C4-2B (cell line): ENCODE data around the gene AUNIP.

Source experiments
- H3K27ac ChIP-seq: fragments of 450-650 bp; 2 replicates; pipeline ENCODE4 v1.5.1; 2017
- CTCF ChIP-seq: fragments of 450-650 bp; conservative IDR thresholded peaks from 2 replicates; pipeline ENCODE4 v1.5.1; 2017; ENCODE audit warnings: mild to moderate bottlenecking
- ZFX ChIP-seq: fragments of 450-650 bp; IDR thresholded peaks from 2 replicates; pipeline ENCODE4 v1.6.1; 2017

AUNIP gene

GRCh38 chr1:25806418-25806817 lies 52.8 kb downstream of the AUNIP start:
- TF ChIP-seq CTCF (no peak), ZFX (no peak)
- H3K27ac ChIP-seq: peak overlapping the region; percentile 16

GRCh38 chr1:25805863-25806225 lies 53.4 kb downstream of the AUNIP start:
- no peak for TF ChIP-seq CTCF
- TF ChIP-seq ZFX: no peak
- H3K27ac ChIP-seq: peak overlapping the region; percentile 16

- no peak for TF ChIP-seq CTCF
- no peak for TF ChIP-seq ZFX
- H3K27ac ChIP-seq: peak overlapping the region; percentile 16
Measured at GRCh38 chr1:25804964-25805862, 54.0 kb downstream of the AUNIP start.

- no peak overlapping the region for H3K27ac ChIP-seq
- TF ChIP-seq ZFX: no peak
- TF ChIP-seq CTCF: no peak
Measured at GRCh38 chr1:25804244-25804963, 54.9 kb downstream of the AUNIP start.

GRCh38 chr1:25803368-25803767 lies 55.9 kb downstream of the AUNIP start:
- TF ChIP-seq ZFX (no peak), CTCF (no peak)
- no peak overlapping the region for H3K27ac ChIP-seq

GRCh38 chr1:25802915-25803314 lies 56.3 kb downstream of the AUNIP start:
- H3K27ac ChIP-seq: no peak overlapping the region
- TF ChIP-seq ZFX: no peak
- TF ChIP-seq CTCF: no peak
